ENCODE results near the gene RHBDD1.

DNA sequence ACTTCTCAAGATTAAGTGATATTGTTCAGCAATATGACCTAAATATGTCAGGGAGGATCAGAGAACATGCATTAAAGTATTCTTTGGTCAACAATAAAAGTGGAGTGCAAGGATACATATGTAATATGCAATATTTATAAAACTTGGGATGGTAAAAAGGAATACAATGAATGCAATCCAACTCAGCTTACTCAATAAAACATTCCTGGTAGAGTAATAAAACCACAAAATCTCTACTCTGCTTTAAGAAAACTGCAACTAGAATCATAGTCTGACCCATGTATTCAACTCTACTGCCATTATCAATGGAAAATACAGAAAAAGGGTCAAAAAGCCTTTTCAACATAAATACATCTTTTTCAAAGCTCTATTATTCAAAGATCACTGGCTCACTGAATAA, 47.8 kb upstream of the RHBDD1 start:
- TF ChIP-seq, protein P1, sequence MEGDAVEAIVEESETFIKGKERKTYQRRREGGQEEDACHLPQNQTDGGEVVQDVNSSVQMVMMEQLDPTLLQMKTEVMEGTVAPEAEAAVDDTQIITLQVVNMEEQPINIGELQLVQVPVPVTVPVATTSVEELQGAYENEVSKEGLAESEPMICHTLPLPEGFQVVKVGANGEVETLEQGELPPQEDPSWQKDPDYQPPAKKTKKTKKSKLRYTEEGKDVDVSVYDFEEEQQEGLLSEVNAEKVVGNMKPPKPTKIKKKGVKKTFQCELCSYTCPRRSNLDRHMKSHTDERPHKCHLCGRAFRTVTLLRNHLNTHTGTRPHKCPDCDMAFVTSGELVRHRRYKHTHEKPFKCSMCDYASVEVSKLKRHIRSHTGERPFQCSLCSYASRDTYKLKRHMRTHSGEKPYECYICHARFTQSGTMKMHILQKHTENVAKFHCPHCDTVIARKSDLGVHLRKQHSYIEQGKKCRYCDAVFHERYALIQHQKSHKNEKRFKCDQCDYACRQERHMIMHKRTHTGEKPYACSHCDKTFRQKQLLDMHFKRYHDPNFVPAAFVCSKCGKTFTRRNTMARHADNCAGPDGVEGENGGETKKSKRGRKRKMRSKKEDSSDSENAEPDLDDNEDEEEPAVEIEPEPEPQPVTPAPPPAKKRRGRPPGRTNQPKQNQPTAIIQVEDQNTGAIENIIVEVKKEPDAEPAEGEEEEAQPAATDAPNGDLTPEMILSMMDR (IDR thresholded peaks at IDR 0.05; ENCODE audit: insufficient read depth, low read depth, low read length), result no peak
- no peak for TF ChIP-seq EZH2 (IDR thresholded peaks at IDR 0.05; ENCODE audit: insufficient read depth, low read length)
